SK-N-SH (cell line): Measurements from ENCODE around the gene ZNF260.

Experiments
- CHD2 ChIP-seq: fragments of 150-350 bp; IDR thresholded peaks from 2 replicates; pipeline ENCODE4 v1.6.1; 2018; ENCODE audit warnings: low read length; ENCODE audit not compliant: partially characterized antibody
- CTCF ChIP-seq: fragments of 200-600 bp; sonication (generic); IDR thresholded peaks from 2 replicates; pipeline ENCODE4 v1.6.1; 2017; ENCODE audit warnings: antibody characterized with exemption, mild to moderate bottlenecking, moderate library complexity
- FOXM1 ChIP-seq: IDR thresholded peaks from 2 replicates; pipeline ENCODE4 v1.4.0; 2012; ENCODE audit warnings: low read depth, mild to moderate bottlenecking
- GABPA ChIP-seq: IDR thresholded peaks from 2 replicates; pipeline ENCODE4 v1.4.0; 2012; ENCODE audit warnings: low read depth, mild to moderate bottlenecking
- POLR2AphosphoS5 ChIP-seq: IDR thresholded peaks from 2 replicates; pipeline ENCODE4 v1.6.1; 2012; ENCODE audit warnings: low read depth, low read length

DNA sequence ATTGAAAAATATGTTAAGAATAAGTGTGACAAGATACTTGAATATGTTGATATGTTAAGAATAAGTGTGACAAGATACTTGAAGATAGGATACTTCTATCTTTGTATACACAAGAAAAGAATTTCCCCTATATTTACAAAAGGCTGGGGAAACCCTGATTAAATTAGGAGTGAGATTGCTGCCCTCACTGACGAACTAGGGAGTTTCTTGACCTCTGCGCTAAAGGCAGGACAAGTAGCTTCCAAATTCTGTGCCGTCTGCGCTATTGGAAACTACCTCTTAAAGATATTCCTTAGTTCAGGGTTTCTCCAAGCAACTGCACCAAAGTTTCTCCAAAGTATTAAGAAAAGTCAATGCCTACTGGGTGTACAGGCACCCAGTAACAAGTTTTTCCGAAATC, 730 bp downstream of the ZNF260 start:
- TF ChIP-seq POLR2AphosphoS5 (no peak), CTCF (no peak), FOXM1 (no peak), GABPA (no peak), CHD2 (no peak)
